Muscle of leg (tissue), 11 donors: ENCODE results near the gene HOXA9. TPM values are rescaled to one million over a fixed set of nuclear protein-coding genes. Genes with fewer than 3 reads are reported as not detected.

Experiments used
- DNase-seq: peaks from one replicate; pipeline ENCODE4 v3.0.0; 2013
- H3K27ac ChIP-seq: one replicate; pipeline ENCODE4 v1.5.1; 2013; ENCODE audit warnings: mild to moderate bottlenecking, low read length, control low read depth
- H3K27me3 ChIP-seq: one replicate; pipeline ENCODE4 v1.6.1; 2013; ENCODE audit warnings: low read length; ENCODE audit not compliant: control insufficient read depth, insufficient read depth
- H3K36me3 ChIP-seq: one replicate; pipeline ENCODE4 v1.6.1; 2013; ENCODE audit warnings: low read length; ENCODE audit not compliant: control insufficient read depth, insufficient read depth
- H3K4me1 ChIP-seq: one replicate; pipeline ENCODE4 v1.6.1; 2013; ENCODE audit warnings: low read length; ENCODE audit not compliant: control insufficient read depth, insufficient read depth
- H3K4me3 ChIP-seq: one replicate; pipeline ENCODE4 v1.5.1; 2013; ENCODE audit warnings: low read length, control low read depth
- H3K9me3 ChIP-seq: replicated peaks from 2 replicates; pipeline ENCODE4 v1.6.1; 2013; ENCODE audit warnings: low read depth, low read length; ENCODE audit not compliant: control insufficient read depth
- WGBS: methylation state at CpG from one replicate; pipeline ENCODE4 v1.1.5; 2013; ENCODE audit warnings: missing lambda C conversion rate; ENCODE audit not compliant: insufficient coverage; 5-methylcytosine and 5-hydroxymethylcytosine counted together
- polyA plus RNA-seq, 8 donors: library from polyadenylated mRNA; unstranded; fragments of 120-200 nt; gene quantifications; one replicate each; pipeline versions ENCODE4 v1.2.1 to v1.2.3, GENCODE V29; 2013; ENCODE audit warnings: inconsistent platforms in 1 of 8, low replicate concordance in 1 of 8; ENCODE audit not compliant: insufficient read length in 8 of 8, insufficient read depth in 1 of 8
- total RNA-seq: library from RNA; stranded (reverse); fragments of 120-200 nt; gene quantifications from one replicate; pipeline ENCODE4 v1.2.4, GENCODE V29; 2013

HOXA9 gene
- total and polyA plus RNA-seq, 9 donors: 16.0 to 28.5 (median 21.7) TPM

- WGBS: 52% methylated on average over 9 of the region's 11 CpGs
- H3K27me3 ChIP-seq: peaks cover 88% of the 10 kb centered on the region
- H3K9me3 ChIP-seq: peaks cover 2% of the 10 kb centered on the region
- no peak overlapping the region for H3K4me3 ChIP-seq
- no peaks in the 10 kb centered on the region for H3K36me3 ChIP-seq
- H3K4me1 ChIP-seq: peaks cover 18% of the 10 kb centered on the region
- no peak for DNase-seq
- H3K27ac ChIP-seq: no peak overlapping the region
Measured at GRCh38 chr7:27209933-27210440, 44.6 kb upstream of the HOXA9 start.

- Histone ChIP-seq H3K4me1 (peaks cover 22% of the 10 kb centered on the region), H3K36me3 (no peaks in the 10 kb centered on the region), H3K9me3 (peaks cover 2% of the 10 kb centered on the region), H3K27me3 (peaks cover 89% of the 10 kb centered on the region), H3K27ac (no peak overlapping the region), H3K4me3 (no peak overlapping the region)
- DNase-seq: no peak
- 93% methylated on average over 3 of the region's 4 CpGs for WGBS
Measured at GRCh38 chr7:27208998-27209397, 43.7 kb upstream of the HOXA9 start.

GRCh38 chr7:27207348-27207985 lies 42.1 kb upstream of the HOXA9 start:
- Histone ChIP-seq H3K4me1 (peaks cover 17% of the 10 kb centered on the region), H3K4me3 (no peak overlapping the region), H3K27me3 (peaks cover 89% of the 10 kb centered on the region), H3K27ac (no peak overlapping the region), H3K36me3 (no peaks in the 10 kb centered on the region), H3K9me3 (peaks cover 1% of the 10 kb centered on the region)
- no peak for DNase-seq
- 50% methylated on average over 2 of the region's 7 CpGs for WGBS

GRCh38 chr7:27205325-27206280 lies 40.3 kb upstream of the HOXA9 start:
- 9% methylated on average over 23 of the region's 52 CpGs for WGBS
- Histone ChIP-seq H3K4me1 (peaks cover 27% of the 10 kb centered on the region), H3K27me3 (peaks cover 92% of the 10 kb centered on the region), H3K36me3 (no peaks in the 10 kb centered on the region), H3K4me3 (no peak overlapping the region), H3K9me3 (no peaks in the 10 kb centered on the region), H3K27ac (no peak overlapping the region)
- no peak for DNase-seq

GRCh38 chr7:27204851-27205322 lies 39.5 kb upstream of the HOXA9 start:
- Histone ChIP-seq H3K27ac (no peak overlapping the region), H3K4me3 (peak overlapping the region; percentile 1), H3K27me3 (peaks cover 91% of the 10 kb centered on the region), H3K4me1 (peaks cover 29% of the 10 kb centered on the region), H3K9me3 (no peaks in the 10 kb centered on the region), H3K36me3 (no peaks in the 10 kb centered on the region)
- DNase-seq: peak; percentile 49
- WGBS: 4% methylated on average over 41 of the region's 41 CpGs

- no peak overlapping the region for H3K27ac ChIP-seq
- no peak for DNase-seq
Measured at GRCh38 chr7:27203964-27204594, 38.7 kb upstream of the HOXA9 start.

GRCh38 chr7:27203365-27203953 lies 38.1 kb upstream of the HOXA9 start:
- peaks cover 37% of the 10 kb centered on the region for H3K4me1 ChIP-seq
- WGBS: 42% methylated on average over 9 of the region's 10 CpGs
- H3K27ac ChIP-seq: no peak overlapping the region
- DNase-seq: no peak
- H3K9me3 ChIP-seq: no peaks in the 10 kb centered on the region
- H3K36me3 ChIP-seq: no peaks in the 10 kb centered on the region
- H3K27me3 ChIP-seq: peaks cover 87% of the 10 kb centered on the region
- H3K4me3 ChIP-seq: no peak overlapping the region

More at GRCh38 chr7:27203964-27204594, 38.7 kb upstream of the HOXA9 start:
- WGBS: 44% methylated on average over 2 of the region's 4 CpGs
- Histone ChIP-seq H3K4me1 (peaks cover 31% of the 10 kb centered on the region), H3K4me3 (no peak overlapping the region), H3K36me3 (no peaks in the 10 kb centered on the region), H3K9me3 (no peaks in the 10 kb centered on the region), H3K27me3 (peaks cover 87% of the 10 kb centered on the region)

GRCh38 chr7:27202862-27203134 lies 37.5 kb upstream of the HOXA9 start:
- H3K4me1 ChIP-seq: peaks cover 37% of the 10 kb centered on the region
- H3K4me3 ChIP-seq: no peak overlapping the region
- DNase-seq: no peak
- peaks cover 87% of the 10 kb centered on the region for H3K27me3 ChIP-seq
- no peaks in the 10 kb centered on the region for H3K36me3 ChIP-seq
- H3K9me3 ChIP-seq: no peaks in the 10 kb centered on the region
- H3K27ac ChIP-seq: no peak overlapping the region
- no CpG with 5 or more reads among the region's 3 CpGs for WGBS

GRCh38 chr7:27202018-27202861 lies 36.9 kb upstream of the HOXA9 start:
- H3K27me3 ChIP-seq: peaks cover 88% of the 10 kb centered on the region
- no peaks in the 10 kb centered on the region for H3K36me3 ChIP-seq
- no peak overlapping the region for H3K27ac ChIP-seq
- no peak overlapping the region for H3K4me3 ChIP-seq
- no peak for DNase-seq
- no peaks in the 10 kb centered on the region for H3K9me3 ChIP-seq
- H3K4me1 ChIP-seq: peaks cover 37% of the 10 kb centered on the region
- 26% methylated on average over 21 of the region's 30 CpGs for WGBS
